HL-60 (cell line): Measurements from ENCODE around the gene KATNAL1.

Source experiments
- DNase-seq, 2 experiments: peaks; one replicate each; pipeline ENCODE4 v3.0.0-alpha.2; 2010 to 2020; ENCODE audit warnings: low read depth in 1 of 2, low spot score in 1 of 2
- H3K27ac ChIP-seq: fragments of 250-450 bp; sonication (Bioruptor Pico); replicated peaks from 2 replicates; pipeline ENCODE4 v1.5.1; 2020; ENCODE audit warnings: mild to moderate bottlenecking, moderate library complexity
- H3K27me3 ChIP-seq: fragments of 250-450 bp; sonication (Bioruptor Pico); 2 replicates; pipeline ENCODE4 v1.5.1; 2021; ENCODE audit warnings: mild to moderate bottlenecking, moderate library complexity; ENCODE audit not compliant: insufficient read depth, poor library complexity, severe bottlenecking
- H3K4me3 ChIP-seq: replicated peaks from 2 replicates; pipeline ENCODE4 v1.5.1; 2011; ENCODE audit warnings: mild to moderate bottlenecking, control low read depth, low read length; ENCODE audit not compliant: insufficient read depth
- CTCF ChIP-seq: IDR thresholded peaks from one replicate; pipeline ENCODE4 v1.5.1; 2011; ENCODE audit warnings: low read length, control low read depth, inconsistent platforms; ENCODE audit not compliant: insufficient read depth
- GABPA ChIP-seq: IDR thresholded peaks from 2 replicates; pipeline ENCODE4 v1.6.1; 2012; ENCODE audit warnings: low read depth
- POLR2AphosphoS5 ChIP-seq: IDR thresholded peaks from 2 replicates; pipeline ENCODE4 v1.6.1; 2012; ENCODE audit warnings: low read depth
- REST ChIP-seq: IDR thresholded peaks from 2 replicates; pipeline ENCODE4 v1.6.1; 2012; ENCODE audit warnings: low read depth; ENCODE audit not compliant: insufficient replicate concordance
- SPI1 ChIP-seq: IDR thresholded peaks from 2 replicates; pipeline ENCODE4 v1.6.1; 2012; ENCODE audit warnings: low read depth, mild to moderate bottlenecking, borderline replicate concordance

The KATNAL1 gene

GRCh38 chr13:30323524-30323923 lies 16.2 kb upstream of the KATNAL1 start:
- H3K27me3 ChIP-seq, result no peaks in the 10 kb centered on the region
- TF ChIP-seq GABPA (no peak), POLR2AphosphoS5 (no peak), CTCF (no peak), REST (no peak), SPI1 (no peak; the same call in 1 of the 2 replicates)
- H3K4me3 ChIP-seq, result no peak overlapping the region
- H3K27ac ChIP-seq, result no peak overlapping the region
- DNase-seq, result no peak

GRCh38 chr13:30322428-30322827 lies 15.1 kb upstream of the KATNAL1 start:
- H3K4me3 ChIP-seq, result no peak overlapping the region
- TF ChIP-seq REST (no peak), SPI1 (no peak), CTCF (no peak), GABPA (no peak), POLR2AphosphoS5 (no peak)
- DNase-seq, result no peak
- H3K27ac ChIP-seq, result no peak overlapping the region
- no peaks in the 10 kb centered on the region for H3K27me3 ChIP-seq

- Histone ChIP-seq H3K4me3 (no peak overlapping the region), H3K27me3 (no peaks in the 10 kb centered on the region), H3K27ac (no peak overlapping the region)
- TF ChIP-seq CTCF, result no peak
- no peak for TF ChIP-seq POLR2AphosphoS5
- no peak for TF ChIP-seq SPI1
- TF ChIP-seq REST, result no peak
- no peak for TF ChIP-seq GABPA
- no peak for DNase-seq
These were observed 13.9 kb upstream of the KATNAL1 start for GRCh38 chr13:30321256-30321655.
